RKO (cell line): Measurements from ENCODE around the gene RRP1.

Experiments
- DNase-seq: peaks from one replicate; pipeline ENCODE4 v3.0.0-alpha.2; 2016; ENCODE audit warnings: low spot score

The RRP1 gene

GRCh38 chr21:43777953-43778352 lies 11.4 kb upstream of the RRP1 start:
- no peak for DNase-seq

DNA sequence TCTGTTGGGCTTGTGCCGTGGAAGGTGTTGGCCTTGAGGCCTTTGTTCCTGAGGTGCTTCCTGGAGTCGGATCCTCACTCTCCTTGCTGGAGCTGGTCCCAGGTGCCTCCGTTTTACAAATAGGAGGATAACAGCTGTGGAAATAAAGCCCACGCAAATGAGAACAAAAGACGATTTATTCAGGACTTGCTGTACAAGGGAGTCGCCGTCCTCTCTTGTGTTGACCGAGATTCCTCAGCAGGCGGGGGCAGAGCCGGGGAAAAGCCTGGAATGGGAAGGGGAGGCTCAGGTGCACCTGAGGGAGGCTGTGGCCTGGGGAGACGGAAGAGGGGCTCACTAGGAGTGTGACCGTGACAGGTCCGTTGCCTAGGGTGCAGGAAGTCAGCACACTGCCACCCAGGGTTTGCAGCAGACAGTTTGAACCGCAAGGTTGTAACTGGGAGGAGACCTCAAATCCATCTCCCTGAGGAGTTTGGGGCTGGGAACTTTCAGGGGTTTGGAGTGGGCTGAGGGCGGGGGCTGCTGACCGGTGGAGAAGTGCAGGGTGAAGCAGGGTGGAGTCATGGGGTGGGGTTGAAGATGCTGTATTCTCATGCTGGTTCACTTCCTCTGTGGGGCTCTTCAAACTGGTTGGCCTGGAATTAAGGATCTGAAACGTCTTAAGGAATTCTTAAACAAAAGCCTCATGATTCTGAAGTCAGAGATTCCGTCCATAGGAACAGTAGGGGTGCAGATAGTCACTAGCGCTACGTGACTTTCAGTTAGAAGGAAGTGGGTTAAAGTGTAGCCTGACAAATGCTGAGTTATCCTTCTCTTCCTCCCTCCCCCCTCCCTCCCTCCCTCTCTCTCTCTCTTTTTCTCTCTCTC lies 10.7 kb upstream of the RRP1 start:
- DNase-seq: peak; percentile 34

- no peak for DNase-seq
These were observed 9.7 kb upstream of the RRP1 start for GRCh38 chr21:43779660-43780059.

DNA sequence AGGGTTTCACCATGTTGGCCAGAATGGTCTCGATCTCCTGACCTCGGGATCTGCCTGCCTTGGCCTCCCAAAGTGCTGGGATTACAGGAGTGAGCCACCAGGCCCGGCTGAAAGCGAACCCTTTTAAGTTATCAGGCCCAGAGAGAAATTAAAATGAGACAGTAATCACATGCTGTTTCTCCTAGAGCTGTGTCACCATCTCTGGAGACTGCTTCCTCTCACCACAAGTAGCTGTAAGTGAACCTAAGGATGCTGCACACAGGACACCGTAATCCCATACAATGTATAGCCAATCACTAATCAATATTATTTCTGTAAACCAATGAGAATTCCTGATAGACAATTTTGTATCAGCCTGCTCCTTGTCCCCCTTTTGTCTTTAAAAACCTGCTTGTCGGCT lies 7.5 kb upstream of the RRP1 start:
- no peak for DNase-seq

- no peak for DNase-seq
These were observed 6.8 kb upstream of the RRP1 start for GRCh38 chr21:43782431-43783097.

DNA sequence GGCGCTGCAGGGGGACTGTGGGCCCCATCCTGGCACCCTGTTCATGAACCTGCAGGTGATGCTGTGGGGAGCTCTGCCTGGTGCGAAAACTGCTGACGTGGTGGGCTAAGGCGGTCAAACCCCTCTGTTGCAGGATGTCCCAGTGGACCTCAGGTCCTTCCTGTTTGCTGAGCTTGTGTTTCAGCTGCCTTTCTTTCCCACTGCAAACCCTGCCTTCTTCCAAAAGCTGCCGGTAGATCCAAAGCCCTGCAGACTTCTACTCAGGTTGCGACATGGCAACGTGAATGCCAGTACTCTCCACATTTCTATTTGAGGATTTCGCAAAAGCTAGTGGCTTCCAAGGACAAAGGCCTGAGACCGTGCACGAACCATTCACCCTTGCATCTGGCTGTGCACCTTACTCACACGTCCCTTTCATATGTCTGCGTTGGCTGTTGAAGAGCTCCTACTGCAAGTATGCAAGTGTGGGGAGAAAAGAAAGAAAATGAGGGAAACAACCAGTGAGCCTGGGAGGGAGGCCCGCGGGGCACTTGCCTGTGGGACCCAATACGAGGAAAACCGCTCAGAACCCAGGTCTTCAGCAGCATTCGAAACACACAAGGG lies 6.2 kb upstream of the RRP1 start:
- DNase-seq: no peak

DNA sequence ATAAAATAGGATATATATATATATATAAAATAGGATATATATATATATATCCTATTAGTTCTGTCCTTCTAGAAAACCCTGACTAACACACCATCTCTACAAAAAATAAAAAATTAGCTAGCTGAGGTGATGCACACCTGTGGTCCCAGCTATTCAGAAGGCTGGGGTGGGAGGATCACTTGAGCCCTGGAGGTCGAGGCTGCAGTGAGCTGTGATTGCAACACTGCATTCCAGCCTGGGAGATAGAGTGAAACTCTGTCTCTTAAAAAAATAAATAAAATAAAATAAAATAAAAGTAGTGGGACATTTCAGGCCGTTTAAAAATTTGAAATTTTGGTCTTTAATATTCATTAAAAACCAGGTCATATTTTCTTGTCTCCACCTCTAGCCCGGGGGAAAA lies 4.2 kb upstream of the RRP1 start:
- DNase-seq: no peak

DNA sequence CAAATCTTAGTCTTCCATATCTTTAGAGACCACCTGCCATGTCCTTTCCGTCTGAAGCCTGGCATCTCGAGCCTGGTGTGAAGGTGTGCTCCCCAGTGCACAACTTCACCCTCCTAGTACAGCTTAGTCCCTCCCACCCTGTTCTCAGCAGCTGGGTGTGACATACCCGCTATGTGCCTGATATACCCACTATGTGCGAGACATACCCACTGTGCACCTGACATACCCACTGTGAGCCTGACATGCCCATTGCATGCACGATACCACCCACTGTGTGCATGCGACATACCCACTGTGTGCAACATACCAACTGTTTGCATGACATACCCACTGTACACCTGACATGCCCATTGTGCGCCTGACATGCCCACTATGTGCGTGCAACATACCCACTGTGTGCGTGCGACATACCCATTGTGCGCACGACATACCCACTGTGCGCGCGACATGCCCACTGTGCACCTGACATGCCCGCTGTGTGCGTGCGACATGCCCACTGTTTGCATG lies 3.0 kb upstream of the RRP1 start:
- no peak for DNase-seq

DNA sequence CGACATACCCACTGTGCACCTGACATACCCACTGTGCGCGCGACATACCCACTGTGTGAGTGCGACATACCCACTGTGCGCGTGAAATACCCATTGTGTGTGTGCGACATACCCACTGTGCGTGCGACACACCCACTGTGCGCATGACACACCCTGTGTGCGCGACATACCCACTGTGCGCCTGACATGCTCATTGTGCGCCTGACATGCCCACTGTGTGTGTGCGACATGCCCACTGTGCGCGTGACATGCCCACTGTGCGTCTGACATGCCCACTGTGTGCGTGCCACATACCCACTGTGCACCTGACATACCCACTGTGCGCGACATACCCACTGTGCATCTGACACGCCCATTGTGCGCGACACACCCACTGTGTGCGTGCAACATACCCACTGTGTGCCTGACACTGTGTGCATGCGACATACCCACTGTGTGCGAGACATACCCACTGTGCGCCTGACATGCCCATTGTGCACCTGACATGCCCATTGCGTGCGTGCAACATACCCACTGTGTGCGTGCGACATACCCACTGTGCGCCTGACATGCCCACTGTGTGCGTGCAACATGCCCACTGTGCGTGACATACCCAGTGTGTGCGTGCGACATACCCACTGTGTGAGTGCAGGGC lies 2.5 kb upstream of the RRP1 start:
- no peak for DNase-seq

GRCh38 chr21:43790010-43790524 lies 690 bp downstream of the RRP1 start:
- peak; percentile 35 for DNase-seq

GRCh38 chr21:43792406-43792805 lies 3.0 kb downstream of the RRP1 start:
- DNase-seq: no peak

GRCh38 chr21:43793243-43793642 lies 3.9 kb downstream of the RRP1 start:
- no peak for DNase-seq

- no peak for DNase-seq
These were observed 4.9 kb downstream of the RRP1 start for GRCh38 chr21:43794311-43794710.

GRCh38 chr21:43794857-43795256 lies 5.5 kb downstream of the RRP1 start:
- no peak for DNase-seq

GRCh38 chr21:43797415-43797814 lies 8.0 kb downstream of the RRP1 start:
- DNase-seq: no peak

DNA sequence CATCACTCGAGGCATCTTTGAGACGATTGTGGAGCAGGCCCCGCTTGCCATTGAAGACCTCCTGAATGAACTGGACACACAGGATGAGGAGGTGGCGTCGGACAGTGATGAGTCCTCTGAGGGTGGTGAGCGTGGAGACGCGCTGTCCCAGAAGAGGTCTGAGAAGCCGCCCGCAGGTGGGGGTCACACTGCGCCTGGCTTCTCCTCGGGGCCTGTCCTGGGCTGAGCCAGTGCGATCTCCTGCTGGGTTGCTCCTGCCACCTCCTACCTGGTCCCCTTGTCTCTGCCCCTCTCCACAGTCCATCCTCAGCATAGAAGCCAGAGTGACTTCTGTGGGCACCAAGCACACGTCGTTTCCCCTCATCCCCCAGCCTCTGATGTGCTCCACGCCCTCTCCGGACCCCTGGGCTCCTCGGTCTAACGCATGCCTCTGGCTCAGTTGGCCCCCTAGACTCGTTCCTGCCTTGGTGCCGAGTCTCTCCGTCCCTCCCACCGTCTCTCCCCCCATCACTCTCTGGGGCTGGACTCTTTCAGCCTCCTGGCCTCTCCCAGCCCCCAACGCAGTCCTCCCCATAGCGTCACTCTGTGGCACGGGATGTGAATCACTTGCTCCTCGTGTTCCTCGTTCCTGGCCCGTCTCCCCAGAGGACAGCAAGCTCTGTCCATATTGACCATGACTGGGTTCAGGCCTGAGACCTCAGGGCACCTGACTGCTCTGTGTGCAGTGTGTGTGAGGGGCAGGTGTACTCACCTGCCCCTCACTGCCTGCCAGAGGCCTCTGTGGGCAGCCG lies 8.7 kb downstream of the RRP1 start:
- DNase-seq: no peak

DNA sequence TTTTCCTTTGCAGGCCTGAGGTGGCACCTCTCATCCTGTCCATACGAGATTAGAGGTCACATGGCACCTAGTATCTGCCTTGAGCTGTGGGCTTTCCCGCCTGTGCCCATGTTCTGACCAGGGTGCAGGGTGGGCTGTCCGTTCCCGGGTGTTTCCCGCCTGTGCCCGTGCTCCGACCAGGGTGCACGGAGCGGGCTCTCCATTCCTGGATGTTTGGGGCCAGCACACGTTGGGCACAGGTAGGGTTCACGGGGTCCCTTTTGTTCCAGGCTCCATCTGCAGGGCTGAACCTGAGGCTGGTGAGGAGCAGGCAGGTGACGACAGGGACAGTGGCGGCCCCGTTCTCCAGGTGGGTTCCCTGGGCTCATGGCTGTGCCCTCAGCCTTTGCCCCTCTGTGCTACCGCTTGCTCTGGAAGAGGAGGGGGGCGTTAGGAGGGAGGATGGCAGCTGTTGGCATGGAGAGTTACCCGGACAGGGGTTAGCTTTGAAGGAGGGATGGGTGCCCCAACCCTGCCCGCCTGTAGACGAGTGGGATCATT lies 10.0 kb downstream of the RRP1 start:
- DNase-seq: no peak

GRCh38 chr21:43800124-43800523 lies 10.7 kb downstream of the RRP1 start:
- DNase-seq: no peak

GRCh38 chr21:43800566-43800965 lies 11.2 kb downstream of the RRP1 start:
- no peak for DNase-seq

GRCh38 chr21:43801006-43801783 lies 11.8 kb downstream of the RRP1 start:
- no peak for DNase-seq
